ENCODE data around the gene TMEM51.
"Not testable (repeated sequence)": the region's sequence is repeated elsewhere in the genome, so short reads cannot be mapped to it uniquely, and the experiment has no call there.

The TMEM51 gene

GRCh38 chr1:15154480-15155036, 1.0 kb downstream of the TMEM51 start:
- no peak for DNase-seq (ENCODE audit: low read depth in 2 of 2)

GRCh38 chr1:15155191-15155590, 1.6 kb downstream of the TMEM51 start:
- no peak for DNase-seq (ENCODE audit: low read depth in 2 of 2)

GRCh38 chr1:15155888-15156741, 2.6 kb downstream of the TMEM51 start:
- no peak for DNase-seq (ENCODE audit: low read depth in 2 of 2)

- DNase-seq (ENCODE audit: low read depth in 2 of 2): no peak
Observed at GRCh38 chr1:15156807-15157380, 3.3 kb downstream of the TMEM51 start.

- no peak for DNase-seq (ENCODE audit: low read depth in 2 of 2)
Observed at GRCh38 chr1:15157524-15158399, 4.2 kb downstream of the TMEM51 start.

GRCh38 chr1:15158506-15159165, 5.1 kb downstream of the TMEM51 start:
- DNase-seq (ENCODE audit: low read depth in 2 of 2): no peak

- no peak for DNase-seq (ENCODE audit: low read depth in 2 of 2)
Observed at GRCh38 chr1:15159166-15159555, 5.6 kb downstream of the TMEM51 start.

GRCh38 chr1:15160626-15161025, 7.1 kb downstream of the TMEM51 start:
- DNase-seq (ENCODE audit: low read depth in 2 of 2): no peak

- no peak for DNase-seq (ENCODE audit: low read depth in 2 of 2)
Observed at GRCh38 chr1:15167386-15167785, 13.8 kb downstream of the TMEM51 start.

GRCh38 chr1:15168479-15168878, 14.9 kb downstream of the TMEM51 start:
- no peak for DNase-seq (ENCODE audit: low read depth in 2 of 2)

GRCh38 chr1:15170071-15170470, 16.5 kb downstream of the TMEM51 start:
- no peak for DNase-seq (ENCODE audit: low read depth in 2 of 2)

GRCh38 chr1:15171271-15171908, 17.8 kb downstream of the TMEM51 start:
- DNase-seq (ENCODE audit: low read depth in 2 of 2): no peak

- DNase-seq (ENCODE audit: low read depth in 2 of 2): no peak
Observed at GRCh38 chr1:15172405-15173259, 19.1 kb downstream of the TMEM51 start.

GRCh38 chr1:15173863-15174614, 20.5 kb downstream of the TMEM51 start:
- no peak for DNase-seq (ENCODE audit: low read depth in 2 of 2)

- no peak for DNase-seq (ENCODE audit: low read depth in 2 of 2)
Observed at GRCh38 chr1:15174615-15174983, 21.1 kb downstream of the TMEM51 start.

GRCh38 chr1:15175324-15176094, 22.0 kb downstream of the TMEM51 start:
- not testable (repeated sequence) for DNase-seq (ENCODE audit: low read depth in 2 of 2)

- DNase-seq (ENCODE audit: low read depth in 2 of 2): no peak
Observed at GRCh38 chr1:15176120-15176519, 22.6 kb downstream of the TMEM51 start.

- no peak for DNase-seq (ENCODE audit: low read depth in 2 of 2)
Observed at GRCh38 chr1:15176898-15177665, 23.5 kb downstream of the TMEM51 start.
